Measurements from ENCODE around the gene ATRN. TPM values are rescaled to one million over a fixed set of nuclear protein-coding genes. Genes with fewer than 3 reads are reported as not detected.

ATRN gene
- total and polyA plus RNA-seq, 2 experiments from 2014 or later: 2.2 to 18.3 TPM

DNA sequence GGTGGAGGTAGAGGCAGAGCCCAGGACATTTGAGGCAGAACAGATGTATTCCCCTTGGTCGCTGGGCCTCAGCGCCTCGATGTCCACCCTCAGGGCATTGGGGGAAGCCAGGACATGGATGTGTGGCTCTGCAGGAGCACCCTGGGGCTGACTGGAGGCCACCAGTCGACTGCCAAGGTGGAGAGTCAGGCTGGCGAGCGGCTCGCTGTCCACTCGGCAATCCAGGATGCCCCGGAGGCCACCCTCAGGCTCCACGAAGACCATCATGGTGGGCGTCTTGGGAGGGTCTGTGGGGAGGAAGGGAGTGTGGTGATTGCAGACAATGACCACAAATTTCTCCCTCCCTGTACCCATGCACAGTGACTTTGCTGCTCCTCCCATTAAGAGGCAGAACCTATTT lies 219.2 kb downstream of the ATRN start (continued):
- TF ChIP-seq, protein P1, sequence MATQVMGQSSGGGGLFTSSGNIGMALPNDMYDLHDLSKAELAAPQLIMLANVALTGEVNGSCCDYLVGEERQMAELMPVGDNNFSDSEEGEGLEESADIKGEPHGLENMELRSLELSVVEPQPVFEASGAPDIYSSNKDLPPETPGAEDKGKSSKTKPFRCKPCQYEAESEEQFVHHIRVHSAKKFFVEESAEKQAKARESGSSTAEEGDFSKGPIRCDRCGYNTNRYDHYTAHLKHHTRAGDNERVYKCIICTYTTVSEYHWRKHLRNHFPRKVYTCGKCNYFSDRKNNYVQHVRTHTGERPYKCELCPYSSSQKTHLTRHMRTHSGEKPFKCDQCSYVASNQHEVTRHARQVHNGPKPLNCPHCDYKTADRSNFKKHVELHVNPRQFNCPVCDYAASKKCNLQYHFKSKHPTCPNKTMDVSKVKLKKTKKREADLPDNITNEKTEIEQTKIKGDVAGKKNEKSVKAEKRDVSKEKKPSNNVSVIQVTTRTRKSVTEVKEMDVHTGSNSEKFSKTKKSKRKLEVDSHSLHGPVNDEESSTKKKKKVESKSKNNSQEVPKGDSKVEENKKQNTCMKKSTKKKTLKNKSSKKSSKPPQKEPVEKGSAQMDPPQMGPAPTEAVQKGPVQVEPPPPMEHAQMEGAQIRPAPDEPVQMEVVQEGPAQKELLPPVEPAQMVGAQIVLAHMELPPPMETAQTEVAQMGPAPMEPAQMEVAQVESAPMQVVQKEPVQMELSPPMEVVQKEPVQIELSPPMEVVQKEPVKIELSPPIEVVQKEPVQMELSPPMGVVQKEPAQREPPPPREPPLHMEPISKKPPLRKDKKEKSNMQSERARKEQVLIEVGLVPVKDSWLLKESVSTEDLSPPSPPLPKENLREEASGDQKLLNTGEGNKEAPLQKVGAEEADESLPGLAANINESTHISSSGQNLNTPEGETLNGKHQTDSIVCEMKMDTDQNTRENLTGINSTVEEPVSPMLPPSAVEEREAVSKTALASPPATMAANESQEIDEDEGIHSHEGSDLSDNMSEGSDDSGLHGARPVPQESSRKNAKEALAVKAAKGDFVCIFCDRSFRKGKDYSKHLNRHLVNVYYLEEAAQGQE (IDR thresholded peaks at IDR 0.05; ENCODE audit: unreplicated experiment): no peak
- no peak for TF ChIP-seq ZNF331 (CRISPR knock-in tag; IDR thresholded peaks at IDR 0.05; ENCODE audit: low read depth)

DNA sequence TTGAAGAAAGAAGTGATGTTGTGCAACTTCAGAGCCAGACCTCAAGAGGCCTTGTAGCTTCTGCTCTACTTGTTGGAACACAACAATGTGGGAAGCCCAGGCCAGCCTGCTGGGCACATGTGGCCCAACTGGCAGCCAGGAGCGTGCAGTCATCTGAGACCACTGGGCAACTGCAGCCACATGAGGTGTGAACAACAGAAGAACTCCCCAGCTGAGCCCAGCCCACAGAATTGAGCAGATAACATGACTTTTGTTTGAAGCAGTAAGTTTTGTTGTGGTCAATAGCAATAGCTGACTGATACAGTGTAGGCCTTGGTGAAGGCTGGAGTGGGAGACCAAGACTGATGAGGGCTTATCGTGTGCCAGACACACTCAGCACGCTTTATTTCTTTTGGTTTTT lies 219.6 kb downstream of the ATRN start:
- H3K27ac Mint-ChIP-seq: no peak overlapping the region
- peaks cover 11% of the 10 kb centered on the region for H3K4me1 Mint-ChIP-seq
- Histone ChIP-seq H3K27me3 (ENCODE audit: insufficient read depth) (no peaks in the 10 kb centered on the region), H3K27ac (ENCODE audit: low read depth) (no peak overlapping the region), H3K36me3 (ENCODE audit: insufficient read depth) (no peaks in the 10 kb centered on the region), H3K4me2 (no peak overlapping the region), H3K4me1 (ENCODE audit: insufficient read depth) (peaks cover 12% of the 10 kb centered on the region; the same call in 1 of the 2 replicates), H3K79me2 (replicated peaks; ENCODE audit: insufficient read depth) (no peaks in the 10 kb centered on the region), H4K20me1 (replicated peaks; ENCODE audit: insufficient read depth) (no peaks in the 10 kb centered on the region), H3K9me2 (ENCODE audit: insufficient read depth) (0 out of 2 replicates have a peak, but pooled peaks cover 3% of the 10 kb centered on the region), H3F3A (replicated peaks; ENCODE audit: low read depth) (no peaks in the 10 kb centered on the region), H2AFZ (no peak overlapping the region), H3K4me3 (no peak overlapping the region)
- TF ChIP-seq ZNF331 (CRISPR knock-in tag; IDR thresholded peaks at IDR 0.05; ENCODE audit: low read depth) (0 out of 2 replicates have a peak, but pooled peaks have one; percentile 35), STAT1 (IDR thresholded peaks at IDR 0.05; ENCODE audit: unreplicated experiment) (no peak), CREB1 (CRISPR knock-in tag; IDR thresholded peaks at IDR 0.05; ENCODE audit: low read depth) (no peak), EZH2phosphoT487 (IDR thresholded peaks at IDR 0.05; ENCODE audit: unreplicated experiment) (no peak), JUNB (IDR thresholded peaks at IDR 0.05; ENCODE audit: unreplicated experiment) (no peak)
- TF ChIP-seq, protein P2, sequence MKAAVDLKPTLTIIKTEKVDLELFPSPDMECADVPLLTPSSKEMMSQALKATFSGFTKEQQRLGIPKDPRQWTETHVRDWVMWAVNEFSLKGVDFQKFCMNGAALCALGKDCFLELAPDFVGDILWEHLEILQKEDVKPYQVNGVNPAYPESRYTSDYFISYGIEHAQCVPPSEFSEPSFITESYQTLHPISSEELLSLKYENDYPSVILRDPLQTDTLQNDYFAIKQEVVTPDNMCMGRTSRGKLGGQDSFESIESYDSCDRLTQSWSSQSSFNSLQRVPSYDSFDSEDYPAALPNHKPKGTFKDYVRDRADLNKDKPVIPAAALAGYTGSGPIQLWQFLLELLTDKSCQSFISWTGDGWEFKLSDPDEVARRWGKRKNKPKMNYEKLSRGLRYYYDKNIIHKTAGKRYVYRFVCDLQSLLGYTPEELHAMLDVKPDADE (IDR thresholded peaks at IDR 0.05): no peak
- TF ChIP-seq, protein P1 (IDR thresholded peaks at IDR 0.05; ENCODE audit: unreplicated experiment): no peak
- no peaks in the 10 kb centered on the region; the same call in 2 of the 3 replicates for H3K36me3 Mint-ChIP-seq (ENCODE audit: low read depth)
- H3K4me3 Mint-ChIP-seq: no peak overlapping the region
- no peaks in the 10 kb centered on the region; the same call in 2 of the 3 replicates for H3K9me3 Mint-ChIP-seq
- no peak for ATAC-seq
- DNase-seq (ENCODE audit: low spot score): no peak
- peaks cover 18% of the 10 kb centered on the region for H3K27me3 Mint-ChIP-seq (ENCODE audit: insufficient read depth, low read depth, poor library complexity)
